NCI-H69 (cell line): Measurements from ENCODE around the gene SYT4.

Source experiments
- DNase-seq: peaks from one replicate; lab custom pipeline; 2025; lab: John Stamatoyannopoulos, UW

Gene SYT4

GRCh38 chr18:43220691-43221090, 56.6 kb downstream of the SYT4 start:
- no peak for DNase-seq
